Activated CD8-positive, alpha-beta T cell treated with anti-CD3 and anti-CD28 coated beads, Interleukin-2, amount 10 ng/mL, durations not matched to agents 7 days and 5 days (primary cell): ENCODE measurements around the gene METTL27. TPM values are rescaled to one million over a fixed set of nuclear protein-coding genes. Genes with fewer than 3 reads are reported as not detected.
"Not testable (repeated sequence)": the region's sequence is repeated elsewhere in the genome, so short reads cannot be mapped to it uniquely, and the experiment has no call there.

ENCODE experiments used
- ATAC-seq: fragments of 150-1000 bp; cut with Tn5 transposase; one replicate; pipeline ENCODE4 v1.10.0; 2021; ENCODE audit warnings: moderate library complexity
- CTCF ChIA-PET: fragments of 350-600 bp; sonication (Branson Sonifier 250); formaldehyde crosslinking; loops from one replicate; lab custom pipeline; 2021; ENCODE audit warnings: antibody characterized with exemption; lab: Charles Lee
- POLR2A ChIA-PET: fragments of 350-600 bp; sonication (Branson Sonifier 250); formaldehyde crosslinking; loops from one replicate; lab custom pipeline; 2021; ENCODE audit warnings: antibody characterized with exemption; lab: Charles Lee
- DNase-seq: peaks from one replicate; pipeline ENCODE4 v3.0.0-alpha.2; 2020
- H3K27ac Mint-ChIP-seq: one replicate; pipeline ENCODE4 v1.8.0; 2021; ENCODE audit warnings: mild to moderate bottlenecking, mixed read lengths
- H3K27me3 Mint-ChIP-seq: one replicate; pipeline ENCODE4 v1.8.0; 2021; ENCODE audit warnings: low read depth, mixed read lengths
- H3K36me3 Mint-ChIP-seq: one replicate; pipeline ENCODE4 v1.8.0; 2021; ENCODE audit warnings: low read depth, mixed read lengths
- H3K4me1 Mint-ChIP-seq: one replicate; pipeline ENCODE4 v1.8.0; 2021; ENCODE audit warnings: low read depth, mixed read lengths
- H3K4me3 Mint-ChIP-seq: one replicate; pipeline ENCODE4 v1.8.0; 2021; ENCODE audit warnings: mild to moderate bottlenecking, mixed read lengths
- H3K9me3 Mint-ChIP-seq: one replicate; pipeline ENCODE4 v1.8.0; 2022; ENCODE audit warnings: mixed read lengths; ENCODE audit not compliant: insufficient read depth
- total RNA-seq, 2 experiments: library from RNA; stranded (reverse); gene quantifications; one replicate each; pipeline ENCODE4 v1.2.3, GENCODE V29; 2021

The METTL27 gene
- total RNA-seq, 2 experiments from 2014 or later: not detected

- H3K4me1 Mint-ChIP-seq: peaks cover 18% of the 10 kb centered on the region
- H3K27me3 Mint-ChIP-seq: peaks cover 11% of the 10 kb centered on the region
- CTCF ChIA-PET: interaction anchor here (1.4 kb wide), 1 partner anchor 111 kb away, joined by 5 read pairs; no protein-coding TSS in a partner anchor
- no peak for DNase-seq
- no peaks in the 10 kb centered on the region for H3K36me3 Mint-ChIP-seq
- H3K9me3 Mint-ChIP-seq: no peaks in the 10 kb centered on the region
- H3K4me3 Mint-ChIP-seq: no peak overlapping the region
- H3K27ac Mint-ChIP-seq: no peak overlapping the region
- POLR2A ChIA-PET: no interaction called here
- no peak for ATAC-seq
Observed at GRCh38 chr7:73844848-73845460, 2.6 kb upstream of the METTL27 start.

GRCh38 chr7:73844131-73844547 is 1.8 kb upstream of the METTL27 start:
- ATAC-seq (no peak), DNase-seq (no peak)
- Mint-ChIP-seq H3K36me3 (no peaks in the 10 kb centered on the region), H3K4me1 (peaks cover 15% of the 10 kb centered on the region), H3K4me3 (no peak overlapping the region), H3K27me3 (peaks cover 11% of the 10 kb centered on the region), H3K27ac (no peak overlapping the region), H3K9me3 (no peaks in the 10 kb centered on the region)
- ChIA-PET POLR2A (no interaction called here), CTCF (interaction anchor here (1.1 to 1.4 kb wide), 2 partner anchors 11 to 110 kb away, joined by 3 to 5 read pairs; no protein-coding TSS in a partner anchor)

- no peak overlapping the region for H3K27ac Mint-ChIP-seq
- CTCF ChIA-PET: no interaction called here
- no peak for ATAC-seq
- peaks cover 9% of the 10 kb centered on the region for H3K27me3 Mint-ChIP-seq
- peak overlapping the region; percentile 80 for H3K4me3 Mint-ChIP-seq
- no peaks in the 10 kb centered on the region for H3K36me3 Mint-ChIP-seq
- POLR2A ChIA-PET: interaction anchor here (1.1 kb wide), 1 partner anchor 102 kb away, joined by 5 read pairs; no protein-coding TSS in a partner anchor
- peaks cover 24% of the 10 kb centered on the region for H3K4me1 Mint-ChIP-seq
- H3K9me3 Mint-ChIP-seq: no peaks in the 10 kb centered on the region
- no peak for DNase-seq
Observed at GRCh38 chr7:73841689-73842066, 638 bp downstream of the METTL27 start.

- ChIA-PET CTCF (no interaction called here), POLR2A (no interaction called here)
- no peak overlapping the region for H3K27ac Mint-ChIP-seq
- H3K9me3 Mint-ChIP-seq: no peaks in the 10 kb centered on the region
- H3K4me3 Mint-ChIP-seq: no peak overlapping the region
- H3K36me3 Mint-ChIP-seq: no peaks in the 10 kb centered on the region
- DNase-seq: no peak
- peaks cover 24% of the 10 kb centered on the region for H3K4me1 Mint-ChIP-seq
- no peak for ATAC-seq
- H3K27me3 Mint-ChIP-seq: peaks cover 9% of the 10 kb centered on the region
Observed at GRCh38 chr7:73840715-73841379, 1.5 kb downstream of the METTL27 start.

GRCh38 chr7:73839743-73840714 is 2.3 kb downstream of the METTL27 start:
- POLR2A ChIA-PET: no interaction called here
- peaks cover 9% of the 10 kb centered on the region for H3K27me3 Mint-ChIP-seq
- CTCF ChIA-PET: no interaction called here
- no peaks in the 10 kb centered on the region for H3K9me3 Mint-ChIP-seq
- ATAC-seq: no peak
- H3K27ac Mint-ChIP-seq: no peak overlapping the region
- H3K4me3 Mint-ChIP-seq: no peak overlapping the region
- no peaks in the 10 kb centered on the region for H3K36me3 Mint-ChIP-seq
- H3K4me1 Mint-ChIP-seq: peaks cover 24% of the 10 kb centered on the region
- DNase-seq: no peak

- peaks cover 24% of the 10 kb centered on the region for H3K4me1 Mint-ChIP-seq
- H3K4me3 Mint-ChIP-seq: no peak overlapping the region
- H3K36me3 Mint-ChIP-seq: no peaks in the 10 kb centered on the region
- ATAC-seq: no peak
- DNase-seq: no peak
- ChIA-PET POLR2A (interaction anchor here (0.6 kb wide), 1 partner anchor 10 kb away, joined by 3 read pairs; no protein-coding TSS in a partner anchor), CTCF (no interaction called here)
- peaks cover 5% of the 10 kb centered on the region for H3K27me3 Mint-ChIP-seq
- no peak overlapping the region for H3K27ac Mint-ChIP-seq
- no peaks in the 10 kb centered on the region for H3K9me3 Mint-ChIP-seq
Observed at GRCh38 chr7:73839290-73839689, 3.0 kb downstream of the METTL27 start.

GRCh38 chr7:73838642-73839041 is 3.7 kb downstream of the METTL27 start:
- Mint-ChIP-seq H3K36me3 (no peaks in the 10 kb centered on the region), H3K27me3 (peaks cover under 1% of the 10 kb centered on the region), H3K4me1 (peaks cover 20% of the 10 kb centered on the region), H3K4me3 (no peak overlapping the region), H3K9me3 (no peaks in the 10 kb centered on the region), H3K27ac (no peak overlapping the region)
- DNase-seq (no peak), ATAC-seq (no peak)
- CTCF ChIA-PET: no interaction called here
- POLR2A ChIA-PET: interaction anchor here (0.6 kb wide), 1 partner anchor 9 kb away, joined by 3 read pairs; no protein-coding TSS in a partner anchor

GRCh38 chr7:73837167-73837566 is 5.1 kb downstream of the METTL27 start:
- CTCF ChIA-PET: interaction anchor here (1.2 kb wide), 1 partner anchor 18 kb away, joined by 4 read pairs; no protein-coding TSS in a partner anchor
- ATAC-seq, POLR2A ChIA-PET: not testable (repeated sequence)

GRCh38 chr7:73834626-73835191 is 7.6 kb downstream of the METTL27 start:
- no peak overlapping the region for H3K4me3 Mint-ChIP-seq
- no peaks in the 10 kb centered on the region for H3K36me3 Mint-ChIP-seq
- H3K27me3 Mint-ChIP-seq: no peaks in the 10 kb centered on the region
- no peaks in the 10 kb centered on the region for H3K9me3 Mint-ChIP-seq
- ChIA-PET CTCF (no interaction called here), POLR2A (no interaction called here)
- H3K27ac Mint-ChIP-seq: no peak overlapping the region
- DNase-seq (no peak), ATAC-seq (no peak)
- H3K4me1 Mint-ChIP-seq: peaks cover 8% of the 10 kb centered on the region

More at GRCh38 chr7:73837167-73837566, 5.1 kb downstream of the METTL27 start:
- H3K4me3 Mint-ChIP-seq, H3K27me3 Mint-ChIP-seq, H3K36me3 Mint-ChIP-seq, DNase-seq, H3K9me3 Mint-ChIP-seq, H3K27ac Mint-ChIP-seq: not testable (repeated sequence)
- H3K4me1 Mint-ChIP-seq: peaks cover 18% of the 10 kb centered on the region

- ATAC-seq (no peak), DNase-seq (no peak)
- CTCF ChIA-PET: interaction anchor here (0.9 kb wide), 1 partner anchor 17 kb away, joined by 4 read pairs; no protein-coding TSS in a partner anchor
- no peaks in the 10 kb centered on the region for H3K36me3 Mint-ChIP-seq
- H3K9me3 Mint-ChIP-seq: no peaks in the 10 kb centered on the region
- no peak overlapping the region for H3K4me3 Mint-ChIP-seq
- no peaks in the 10 kb centered on the region for H3K27me3 Mint-ChIP-seq
- H3K27ac Mint-ChIP-seq: no peak overlapping the region
- POLR2A ChIA-PET: no interaction called here
- peaks cover 11% of the 10 kb centered on the region for H3K4me1 Mint-ChIP-seq
Observed at GRCh38 chr7:73833251-73833919, 8.9 kb downstream of the METTL27 start.

GRCh38 chr7:73832806-73833205 is 9.5 kb downstream of the METTL27 start:
- Mint-ChIP-seq H3K27me3 (no peaks in the 10 kb centered on the region), H3K36me3 (no peaks in the 10 kb centered on the region), H3K9me3 (no peaks in the 10 kb centered on the region), H3K27ac (no peak overlapping the region), H3K4me1 (peaks cover 13% of the 10 kb centered on the region), H3K4me3 (no peak overlapping the region)
- DNase-seq (no peak), ATAC-seq (no peak)
- ChIA-PET POLR2A (no interaction called here), CTCF (interaction anchor here (0.9 kb wide), 1 partner anchor 18 kb away, joined by 4 read pairs; no protein-coding TSS in a partner anchor)
